Lower lobe of right lung (tissue), 2 donors: Measurements from ENCODE around the gene PRRG3. TPM values are rescaled to one million over a fixed set of nuclear protein-coding genes. Genes with fewer than 3 reads are reported as not detected.

Experiments
- ATAC-seq, 2 donors: fragments of 200-7000 bp; cut with Tn5 transposase; one replicate each; pipeline ENCODE4 v1.9.1; 2020 to 2022; ENCODE audit warnings: mild to moderate bottlenecking in 2 of 2, moderate library complexity in 2 of 2
- DNase-seq: peaks from one replicate; pipeline ENCODE4 v3.0.0-alpha.2; 2020
- H3K27ac ChIP-seq: fragments of 200-600 bp; one replicate; pipeline ENCODE4 v1.8.0; 2022
- H3K27me3 ChIP-seq: fragments of 200-600 bp; one replicate; pipeline ENCODE4 v1.8.0; 2022; ENCODE audit warnings: low read depth
- H3K36me3 ChIP-seq: fragments of 200-600 bp; one replicate; pipeline ENCODE4 v1.8.0; 2022; ENCODE audit warnings: mild to moderate bottlenecking
- H3K4me1 ChIP-seq: fragments of 200-600 bp; one replicate; pipeline ENCODE4 v1.8.0; 2022
- H3K4me3 ChIP-seq: fragments of 200-600 bp; one replicate; pipeline ENCODE4 v1.8.0; 2022; ENCODE audit warnings: mild to moderate bottlenecking
- H3K9me3 ChIP-seq: fragments of 200-600 bp; one replicate; pipeline ENCODE4 v1.8.0; 2022
- intact Hi-C: fragments of 100-400 bp; cut with DNase I; formaldehyde crosslinking; loops from one replicate; pipeline ENCODE4 v1.11.0; 2022
- total RNA-seq: library from RNA; stranded (reverse); fragmentation: NEBNext Ultra II Directional; extraction: Animal tissue kit (Norgen Biotek cat#: 25700); gene quantifications from one replicate; pipeline ENCODE4 v1.2.1, GENCODE V29; 2021
- TF ChIP-seq, protein P1 (sequence below): fragments of 200-600 bp; IDR thresholded peaks from one replicate; pipeline ENCODE4 v1.8.0; 2022; ENCODE audit warnings: antibody characterized with exemption, mild to moderate bottlenecking
- donor health status: DM: no; HTN: yes; CAD: no; lungs with severe emphysema.

Gene PRRG3
- total RNA-seq, 1 donor from 2014 or later = 1.1 TPM

DNA sequence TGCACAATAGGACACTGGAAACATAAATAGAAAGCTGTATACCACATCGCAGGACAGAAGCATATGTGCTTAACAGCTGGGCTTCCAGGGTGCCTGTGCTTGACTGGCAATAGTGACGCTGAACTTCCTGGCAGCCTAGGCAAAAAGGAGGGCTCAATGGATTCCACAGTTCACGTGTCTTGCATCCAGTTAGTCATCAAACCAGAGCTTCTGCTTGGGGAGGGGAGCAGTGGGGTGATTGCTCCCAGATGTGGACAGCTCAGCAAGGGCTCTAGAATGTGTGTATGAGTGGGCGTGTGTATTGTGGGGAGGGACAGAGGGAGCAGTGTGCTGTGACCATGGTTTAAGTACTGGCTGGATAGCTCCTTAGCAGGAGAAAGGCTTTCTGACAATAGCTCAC is 2.3 kb downstream of the PRRG3 start:
- DNase-seq = no peak
- no peaks in the 10 kb centered on the region for H3K36me3 ChIP-seq
- intact Hi-C loops = no loop called here
- no peak overlapping the region for H3K4me3 ChIP-seq
- no peaks in the 10 kb centered on the region for H3K4me1 ChIP-seq
- H3K9me3 ChIP-seq = no peaks in the 10 kb centered on the region
- H3K27me3 ChIP-seq = no peaks in the 10 kb centered on the region
- no peak for ATAC-seq
- H3K27ac ChIP-seq = no peak overlapping the region
- TF ChIP-seq, protein P1, sequence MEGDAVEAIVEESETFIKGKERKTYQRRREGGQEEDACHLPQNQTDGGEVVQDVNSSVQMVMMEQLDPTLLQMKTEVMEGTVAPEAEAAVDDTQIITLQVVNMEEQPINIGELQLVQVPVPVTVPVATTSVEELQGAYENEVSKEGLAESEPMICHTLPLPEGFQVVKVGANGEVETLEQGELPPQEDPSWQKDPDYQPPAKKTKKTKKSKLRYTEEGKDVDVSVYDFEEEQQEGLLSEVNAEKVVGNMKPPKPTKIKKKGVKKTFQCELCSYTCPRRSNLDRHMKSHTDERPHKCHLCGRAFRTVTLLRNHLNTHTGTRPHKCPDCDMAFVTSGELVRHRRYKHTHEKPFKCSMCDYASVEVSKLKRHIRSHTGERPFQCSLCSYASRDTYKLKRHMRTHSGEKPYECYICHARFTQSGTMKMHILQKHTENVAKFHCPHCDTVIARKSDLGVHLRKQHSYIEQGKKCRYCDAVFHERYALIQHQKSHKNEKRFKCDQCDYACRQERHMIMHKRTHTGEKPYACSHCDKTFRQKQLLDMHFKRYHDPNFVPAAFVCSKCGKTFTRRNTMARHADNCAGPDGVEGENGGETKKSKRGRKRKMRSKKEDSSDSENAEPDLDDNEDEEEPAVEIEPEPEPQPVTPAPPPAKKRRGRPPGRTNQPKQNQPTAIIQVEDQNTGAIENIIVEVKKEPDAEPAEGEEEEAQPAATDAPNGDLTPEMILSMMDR = no peak

DNA sequence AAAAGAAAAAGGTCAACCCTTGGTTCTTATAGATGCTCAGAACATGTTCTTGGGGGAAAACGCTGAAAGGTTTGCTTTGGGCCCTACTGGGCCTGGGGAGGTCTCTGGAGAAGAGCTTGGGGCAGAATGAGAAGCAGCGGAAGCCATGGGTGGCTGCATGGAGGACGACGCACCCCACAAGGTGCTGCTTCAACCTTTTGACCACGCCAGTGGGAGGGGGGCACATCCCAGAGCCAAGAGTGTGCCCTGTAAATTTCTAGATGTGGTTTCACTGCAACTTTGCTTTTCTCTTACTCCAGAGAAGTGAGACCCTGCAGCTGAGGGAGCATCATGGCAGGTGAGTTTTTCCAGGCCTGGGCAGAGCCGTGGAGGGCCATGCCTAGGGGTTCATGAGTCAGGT is 3.2 kb downstream of the PRRG3 start:
- Histone ChIP-seq H3K4me1 (no peaks in the 10 kb centered on the region), H3K27ac (no peak overlapping the region), H3K9me3 (no peaks in the 10 kb centered on the region), H3K4me3 (no peak overlapping the region), H3K27me3 (no peaks in the 10 kb centered on the region), H3K36me3 (no peaks in the 10 kb centered on the region)
- ATAC-seq = no peak
- TF ChIP-seq, protein P1 = no peak
- no peak for DNase-seq
- intact Hi-C loops = no loop called here

DNA sequence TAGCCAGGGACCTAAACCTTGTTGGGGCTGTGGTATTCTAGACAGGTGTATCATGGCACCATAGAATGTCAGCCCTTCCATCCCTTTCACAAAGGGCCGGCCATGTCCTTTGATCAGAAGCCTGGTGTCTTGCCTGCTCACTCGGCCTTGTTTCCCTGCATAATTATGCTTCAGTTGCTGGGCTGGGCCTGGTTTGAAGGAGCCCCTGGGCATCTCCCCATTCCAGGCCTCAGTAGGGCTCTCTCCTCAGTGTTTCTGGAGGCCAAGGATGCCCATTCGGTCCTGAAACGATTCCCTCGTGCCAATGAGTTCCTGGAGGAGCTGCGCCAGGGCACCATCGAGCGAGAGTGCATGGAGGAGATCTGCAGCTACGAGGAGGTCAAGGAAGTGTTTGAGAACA is 4.5 kb downstream of the PRRG3 start:
- DNase-seq = no peak
- H3K9me3 ChIP-seq = no peaks in the 10 kb centered on the region
- H3K27me3 ChIP-seq = no peaks in the 10 kb centered on the region
- TF ChIP-seq, protein P1 = no peak
- intact Hi-C loops = no loop called here
- H3K4me1 ChIP-seq = no peaks in the 10 kb centered on the region
- H3K4me3 ChIP-seq = no peak overlapping the region
- ATAC-seq = no peak
- H3K27ac ChIP-seq = no peak overlapping the region
- no peaks in the 10 kb centered on the region for H3K36me3 ChIP-seq

DNA sequence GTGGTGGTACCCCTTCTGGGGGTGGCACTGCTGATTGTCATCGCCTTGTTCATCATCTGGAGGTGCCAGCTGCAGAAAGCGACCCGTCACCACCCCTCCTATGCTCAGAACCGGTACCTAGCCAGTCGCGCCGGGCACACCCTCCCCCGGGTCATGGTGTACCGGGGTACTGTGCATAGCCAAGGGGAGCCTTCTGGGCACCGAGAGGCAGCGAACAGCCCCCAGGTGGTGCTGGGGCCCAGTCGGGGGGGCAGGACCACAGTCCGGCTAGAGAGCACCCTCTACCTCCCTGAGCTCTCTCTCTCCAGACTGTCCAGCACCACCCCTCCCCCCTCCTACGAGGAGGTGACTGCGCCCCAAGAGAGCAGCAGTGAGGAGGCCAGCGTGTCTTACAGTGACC is 5.3 kb downstream of the PRRG3 start:
- H3K36me3 ChIP-seq = no peaks in the 10 kb centered on the region
- no peak overlapping the region for H3K27ac ChIP-seq
- TF ChIP-seq, protein P1 = no peak
- no peaks in the 10 kb centered on the region for H3K9me3 ChIP-seq
- H3K4me3 ChIP-seq = no peak overlapping the region
- H3K4me1 ChIP-seq = no peaks in the 10 kb centered on the region
- ATAC-seq (no peak), DNase-seq (no peak)
- no peaks in the 10 kb centered on the region for H3K27me3 ChIP-seq
- intact Hi-C loops = no loop called here

DNA sequence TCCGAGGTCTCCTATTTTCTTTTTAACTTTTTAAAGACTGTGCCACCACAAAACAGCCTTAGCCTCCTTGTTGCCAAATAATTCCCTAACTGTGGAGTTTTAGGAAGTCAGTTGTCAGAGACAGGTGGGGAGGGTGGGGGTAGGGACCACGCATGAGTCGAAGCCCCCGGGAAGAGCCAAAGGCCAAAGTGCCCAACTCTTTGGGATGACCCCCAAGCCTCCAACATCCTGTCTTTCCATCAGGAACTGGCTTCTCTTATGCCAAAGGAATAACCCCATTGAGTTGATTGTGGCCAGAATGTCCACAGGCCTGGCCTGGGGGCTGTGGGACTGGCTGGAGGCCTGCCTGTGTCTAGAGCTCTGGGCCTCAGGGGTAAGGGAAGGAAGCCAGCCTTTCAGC is 5.8 kb downstream of the PRRG3 start:
- intact Hi-C loops = no loop called here
- Histone ChIP-seq H3K4me3 (no peak overlapping the region), H3K27me3 (no peaks in the 10 kb centered on the region), H3K36me3 (no peaks in the 10 kb centered on the region), H3K4me1 (no peaks in the 10 kb centered on the region), H3K9me3 (no peaks in the 10 kb centered on the region), H3K27ac (no peak overlapping the region)
- ATAC-seq = no peak
- DNase-seq = no peak
- TF ChIP-seq, protein P1 = no peak

DNA sequence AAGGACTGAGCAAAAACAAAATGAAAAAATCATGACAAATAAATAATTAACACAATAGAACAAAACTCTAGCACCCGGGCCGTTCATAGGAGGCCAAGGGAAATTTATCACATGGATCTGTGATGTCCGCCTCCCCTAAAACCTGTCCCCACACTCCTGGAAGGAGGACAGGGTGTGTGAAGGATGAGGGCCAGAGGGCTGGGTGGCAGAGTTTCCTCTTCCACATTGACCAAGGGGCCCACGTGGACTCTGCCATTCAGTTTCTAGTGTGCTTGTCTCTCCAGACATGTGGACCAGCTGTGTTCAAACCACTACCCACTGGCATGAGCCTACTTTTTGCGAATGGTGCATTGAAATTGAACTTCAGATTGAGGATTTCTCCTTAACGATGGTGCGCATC is 6.3 kb downstream of the PRRG3 start:
- Histone ChIP-seq H3K9me3 (no peaks in the 10 kb centered on the region), H3K4me3 (no peak overlapping the region), H3K27ac (no peak overlapping the region), H3K27me3 (no peaks in the 10 kb centered on the region), H3K36me3 (no peaks in the 10 kb centered on the region), H3K4me1 (no peaks in the 10 kb centered on the region)
- TF ChIP-seq, protein P1 = no peak
- intact Hi-C loops = no loop called here
- ATAC-seq (no peak), DNase-seq (no peak)
